Cardiac muscle cell (in vitro differentiated cells and primary cell): Measurements from ENCODE around the gene ZNF579. TPM values are rescaled to one million over a fixed set of nuclear protein-coding genes. Genes with fewer than 3 reads are reported as not detected.

Source experiments
- DNase-seq, 2 donors: peaks; one replicate each; pipeline versions ENCODE4 v3.0.0 to v3.0.0-alpha.2; 2010 to 2017; ENCODE audit warnings: low read depth in 1 of 2, low spot score in 1 of 2
- H3K27ac ChIP-seq: fragments of 200-600 bp; sonication (generic); 2 replicates; pipeline ENCODE4 v1.5.1; 2016
- H3K27me3 ChIP-seq: fragments of 200-600 bp; sonication (generic); 2 replicates; pipeline ENCODE4 v1.6.0; 2016; ENCODE audit warnings: control low read depth
- H3K36me3 ChIP-seq: fragments of 200-600 bp; sonication (generic); 2 replicates; pipeline ENCODE4 v1.5.1; 2016; ENCODE audit warnings: control low read depth
- H3K4me1 ChIP-seq: fragments of 200-600 bp; sonication (generic); 2 replicates; pipeline ENCODE4 v1.8.1; 2017; ENCODE audit warnings: low read depth, mild to moderate bottlenecking, mixed run types
- H3K4me3 ChIP-seq: fragments of 200-600 bp; sonication (generic); 2 replicates; pipeline ENCODE4 v1.5.1; 2016; ENCODE audit warnings: mild to moderate bottlenecking
- H3K9me3 ChIP-seq: fragments of 200-600 bp; sonication (generic); 2 replicates; pipeline ENCODE4 v1.5.1; 2017; ENCODE audit warnings: low read depth, mild to moderate bottlenecking, control low read depth
- polyA plus RNA-seq: library from polyadenylated mRNA; unstranded; fragments of >200 nt; fragmentation: Nextera tagmentation; extraction: Ambion mirVana; gene quantifications from 2 replicates; pipeline ENCODE4 v1.2.1, GENCODE V29; 2016
- total RNA-seq: library from RNA; depleted of rRNA; stranded (reverse); fragments of >200 nt; gene quantifications from 2 replicates; pipeline ENCODE4 v1.2.3, GENCODE V29; 2016
- TF ChIP-seq, protein P1 (sequence below): IDR thresholded peaks from 2 replicates; pipeline ENCODE4 v1.5.1; 2012; ENCODE audit warnings: low read depth, mild to moderate bottlenecking, low read length

The ZNF579 gene
- total and polyA plus RNA-seq, 2 experiments from 2014 or later = 10.3 to 14.9 TPM

DNA sequence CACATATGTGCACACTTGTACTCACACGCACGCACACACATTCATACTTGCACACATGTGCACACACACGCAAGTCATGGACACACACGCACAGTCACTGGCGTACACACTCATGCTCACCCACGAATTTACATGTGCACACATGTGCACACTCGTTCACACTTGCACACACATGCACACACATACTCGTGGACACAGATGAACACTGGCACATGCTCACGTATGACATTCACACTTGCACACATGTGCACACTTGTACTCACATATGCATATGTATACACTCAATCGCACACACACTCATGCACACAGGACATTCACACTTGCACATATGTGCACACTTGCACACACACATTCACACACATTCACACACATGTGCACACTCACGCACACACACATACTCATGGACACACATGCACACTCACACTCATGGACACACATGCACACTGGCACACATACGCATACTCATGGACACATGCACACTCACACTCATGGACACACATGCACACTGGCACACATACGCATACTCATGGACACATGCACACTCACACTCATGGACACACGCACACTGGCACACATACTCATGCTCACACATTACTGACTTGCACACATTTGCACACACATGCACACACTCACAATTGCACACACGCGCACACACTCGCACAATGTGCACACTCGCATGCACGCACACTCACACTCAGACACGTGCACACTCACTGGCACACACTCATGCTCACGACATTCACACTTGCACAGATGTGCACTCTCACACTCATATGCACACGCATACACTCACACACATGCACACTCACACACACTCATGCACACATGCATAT lies 53.2 kb downstream of the ZNF579 start:
- Histone ChIP-seq H3K27ac (no peak overlapping the region), H3K4me3 (no peak overlapping the region), H3K9me3 (no peaks in the 10 kb centered on the region), H3K4me1 (no peaks in the 10 kb centered on the region), H3K36me3 (no peaks in the 10 kb centered on the region), H3K27me3 (no peaks in the 10 kb centered on the region)
- TF ChIP-seq, protein P1, sequence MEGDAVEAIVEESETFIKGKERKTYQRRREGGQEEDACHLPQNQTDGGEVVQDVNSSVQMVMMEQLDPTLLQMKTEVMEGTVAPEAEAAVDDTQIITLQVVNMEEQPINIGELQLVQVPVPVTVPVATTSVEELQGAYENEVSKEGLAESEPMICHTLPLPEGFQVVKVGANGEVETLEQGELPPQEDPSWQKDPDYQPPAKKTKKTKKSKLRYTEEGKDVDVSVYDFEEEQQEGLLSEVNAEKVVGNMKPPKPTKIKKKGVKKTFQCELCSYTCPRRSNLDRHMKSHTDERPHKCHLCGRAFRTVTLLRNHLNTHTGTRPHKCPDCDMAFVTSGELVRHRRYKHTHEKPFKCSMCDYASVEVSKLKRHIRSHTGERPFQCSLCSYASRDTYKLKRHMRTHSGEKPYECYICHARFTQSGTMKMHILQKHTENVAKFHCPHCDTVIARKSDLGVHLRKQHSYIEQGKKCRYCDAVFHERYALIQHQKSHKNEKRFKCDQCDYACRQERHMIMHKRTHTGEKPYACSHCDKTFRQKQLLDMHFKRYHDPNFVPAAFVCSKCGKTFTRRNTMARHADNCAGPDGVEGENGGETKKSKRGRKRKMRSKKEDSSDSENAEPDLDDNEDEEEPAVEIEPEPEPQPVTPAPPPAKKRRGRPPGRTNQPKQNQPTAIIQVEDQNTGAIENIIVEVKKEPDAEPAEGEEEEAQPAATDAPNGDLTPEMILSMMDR = no peak
- DNase-seq = no peak

Other genes with a start within 250 kb of the ZNF579 start
- 58.9 and 82.4 TPM in 2 replicates for gene KMT5C, start 241.0 kb downstream of the ZNF579 start, total RNA-seq
- gene KMT5C, start 241.0 kb downstream of the ZNF579 start, polyA plus RNA-seq = 63.5 and 81.7 TPM in 2 replicates
- not detected in 2 replicates for gene COX6B2, start 226.1 kb downstream of the ZNF579 start, total RNA-seq
- gene COX6B2, start 226.1 kb downstream of the ZNF579 start, polyA plus RNA-seq = 0.06 and 0.17 TPM in 2 replicates
- gene GARIN5B, start 217.6 kb downstream of the ZNF579 start, total RNA-seq = not detected in 2 replicates
- gene GARIN5B, start 217.6 kb downstream of the ZNF579 start, polyA plus RNA-seq = not detected in 2 replicates
- gene IL11, start 210.4 kb downstream of the ZNF579 start, total RNA-seq = 0.12 and 0.49 TPM in 2 replicates
- 0.72 TPM in 1 of 2 replicates, not detected in the other for gene IL11, start 210.4 kb downstream of the ZNF579 start, polyA plus RNA-seq
- not detected in 2 replicates for gene TMEM190, start 204.0 kb downstream of the ZNF579 start, total RNA-seq
- gene TMEM190, start 204.0 kb downstream of the ZNF579 start, polyA plus RNA-seq = 0.85 and 1.3 TPM in 2 replicates
- gene TMEM238, start 196.6 kb downstream of the ZNF579 start, total RNA-seq = 0.27 and 0.35 TPM in 2 replicates
- 1.7 and 4.0 TPM in 2 replicates for gene TMEM238, start 196.6 kb downstream of the ZNF579 start, polyA plus RNA-seq
- gene RPL28, start 194.9 kb downstream of the ZNF579 start, total RNA-seq = 757 and 1,325 TPM in 2 replicates
- 273 and 320 TPM in 2 replicates for gene RPL28, start 194.9 kb downstream of the ZNF579 start, polyA plus RNA-seq
- 54.2 and 244 TPM in 2 replicates for gene UBE2S, start 173.1 kb downstream of the ZNF579 start, total RNA-seq
- 164 and 471 TPM in 2 replicates for gene UBE2S, start 173.1 kb downstream of the ZNF579 start, polyA plus RNA-seq
- not detected in 2 replicates for gene SHISA7, start 137.5 kb downstream of the ZNF579 start, total RNA-seq
- not detected in 2 replicates for gene SHISA7, start 137.5 kb downstream of the ZNF579 start, polyA plus RNA-seq
- 99.4 and 200 TPM in 2 replicates for gene ISOC2, start 119.2 kb downstream of the ZNF579 start, total RNA-seq
- gene ISOC2, start 119.2 kb downstream of the ZNF579 start, polyA plus RNA-seq = 73.9 and 89.7 TPM in 2 replicates
- gene C19orf85, start 116.1 kb downstream of the ZNF579 start, total RNA-seq = not detected in 2 replicates
- gene C19orf85, start 116.1 kb downstream of the ZNF579 start, polyA plus RNA-seq = not detected in 2 replicates
- gene ZNF628, start 104.2 kb downstream of the ZNF579 start, total RNA-seq = 15.7 and 16.7 TPM in 2 replicates
- gene ZNF628, start 104.2 kb downstream of the ZNF579 start, polyA plus RNA-seq = 0.95 and 0.96 TPM in 2 replicates
- 56.5 and 78.7 TPM in 2 replicates for gene NAT14, start 95.7 kb downstream of the ZNF579 start, total RNA-seq
- gene NAT14, start 95.7 kb downstream of the ZNF579 start, polyA plus RNA-seq = 137 and 138 TPM in 2 replicates
- gene SSC5D, start 92.4 kb downstream of the ZNF579 start, total RNA-seq = 0.32 and 0.89 TPM in 2 replicates
- 0.15 and 0.60 TPM in 2 replicates for gene SSC5D, start 92.4 kb downstream of the ZNF579 start, polyA plus RNA-seq
- gene SBK2, start 43.7 kb downstream of the ZNF579 start, total RNA-seq = 2.4 and 5.3 TPM in 2 replicates
- gene SBK2, start 43.7 kb downstream of the ZNF579 start, polyA plus RNA-seq = 6.8 and 7.1 TPM in 2 replicates
- gene SBK3, start 35.3 kb downstream of the ZNF579 start, total RNA-seq = 0.71 and 0.88 TPM in 2 replicates
- not detected in 2 replicates for gene SBK3, start 35.3 kb downstream of the ZNF579 start, polyA plus RNA-seq
- gene FIZ1, start 18.7 kb upstream of the ZNF579 start, total RNA-seq = 12.8 and 13.6 TPM in 2 replicates
- gene FIZ1, start 18.7 kb upstream of the ZNF579 start, polyA plus RNA-seq = 18.7 and 25.3 TPM in 2 replicates
- gene ZNF524, start 19.4 kb upstream of the ZNF579 start, total RNA-seq = 26.5 and 29.1 TPM in 2 replicates
- 15.9 and 17.3 TPM in 2 replicates for gene ZNF524, start 19.4 kb upstream of the ZNF579 start, polyA plus RNA-seq
- 7.1 and 11.2 TPM in 2 replicates for gene ZNF865, start 24.8 kb upstream of the ZNF579 start, total RNA-seq
- 1.9 and 2.6 TPM in 2 replicates for gene ZNF865, start 24.8 kb upstream of the ZNF579 start, polyA plus RNA-seq
- gene ZNF784, start 43.7 kb upstream of the ZNF579 start, total RNA-seq = 15.1 and 15.4 TPM in 2 replicates
- gene ZNF784, start 43.7 kb upstream of the ZNF579 start, polyA plus RNA-seq = 13.3 and 14.0 TPM in 2 replicates
- 78.4 and 84.9 TPM in 2 replicates for gene ZNF580, start 60.2 kb upstream of the ZNF579 start, total RNA-seq
- 104 and 124 TPM in 2 replicates for gene ZNF580, start 60.2 kb upstream of the ZNF579 start, polyA plus RNA-seq
- gene ZNF581, start 62.8 kb upstream of the ZNF579 start, total RNA-seq = 28.4 and 42.0 TPM in 2 replicates
- gene ZNF581, start 62.8 kb upstream of the ZNF579 start, polyA plus RNA-seq = 22.3 and 28.7 TPM in 2 replicates
- 42.4 and 49.2 TPM in 2 replicates for gene CCDC106, start 67.4 kb upstream of the ZNF579 start, total RNA-seq
- 40.6 and 43.5 TPM in 2 replicates for gene CCDC106, start 67.4 kb upstream of the ZNF579 start, polyA plus RNA-seq
- 170 and 187 TPM in 2 replicates for gene U2AF2, start 74.2 kb upstream of the ZNF579 start, total RNA-seq
- gene U2AF2, start 74.2 kb upstream of the ZNF579 start, polyA plus RNA-seq = 13.4 and 16.3 TPM in 2 replicates
- 144 and 164 TPM in 2 replicates for gene EPN1, start 94.4 kb upstream of the ZNF579 start, total RNA-seq
- 151 and 173 TPM in 2 replicates for gene EPN1, start 94.4 kb upstream of the ZNF579 start, polyA plus RNA-seq
- not detected in 2 replicates for gene NLRP9, start 157.6 kb upstream of the ZNF579 start, total RNA-seq
- not detected in 2 replicates for gene NLRP9, start 157.6 kb upstream of the ZNF579 start, polyA plus RNA-seq
- not detected in 2 replicates for gene RFPL4A, start 178.2 kb upstream of the ZNF579 start, total RNA-seq
- not detected in 2 replicates for gene RFPL4A, start 178.2 kb upstream of the ZNF579 start, polyA plus RNA-seq
- not detected in 2 replicates for gene RFPL4AL1, start 188.3 kb upstream of the ZNF579 start, total RNA-seq
- gene RFPL4AL1, start 188.3 kb upstream of the ZNF579 start, polyA plus RNA-seq = not detected in 2 replicates